ENCODE data around the gene GTF2H2C_2.
"Not testable (repeated sequence)": the region's sequence is repeated elsewhere in the genome, so short reads cannot be mapped to it uniquely, and the experiment has no call there.

The GTF2H2C_2 gene

DNA sequence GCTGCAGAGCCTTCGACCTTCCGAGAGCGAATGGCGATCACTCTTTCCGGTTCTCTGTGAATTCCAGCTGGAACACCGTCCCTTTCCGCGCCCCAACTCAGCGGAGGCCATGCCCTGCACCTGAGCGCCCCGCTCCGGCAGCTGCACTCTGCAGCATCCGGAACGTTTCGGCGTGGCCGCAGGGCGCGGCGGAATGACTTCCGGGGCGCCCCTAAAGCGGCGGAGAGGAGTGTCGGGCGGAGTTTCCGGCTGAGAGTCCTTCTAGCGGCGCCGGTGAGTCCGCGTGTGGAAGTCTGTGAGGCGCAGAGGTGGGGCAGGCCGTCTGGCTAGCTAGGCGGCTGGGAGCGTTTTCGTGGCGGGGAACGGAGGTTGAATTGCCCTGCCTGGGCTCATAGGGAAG, at the start of gene GTF2H2C_2:
Gene GTF2H2C_2, plus strand, starts transcription at position 252 of the 400 bp plus-strand sequence.
- not testable (repeated sequence) for H3K79me2 ChIP-seq (ENCODE audit: low read depth); H3K4me3 Mint-ChIP-seq

DNA sequence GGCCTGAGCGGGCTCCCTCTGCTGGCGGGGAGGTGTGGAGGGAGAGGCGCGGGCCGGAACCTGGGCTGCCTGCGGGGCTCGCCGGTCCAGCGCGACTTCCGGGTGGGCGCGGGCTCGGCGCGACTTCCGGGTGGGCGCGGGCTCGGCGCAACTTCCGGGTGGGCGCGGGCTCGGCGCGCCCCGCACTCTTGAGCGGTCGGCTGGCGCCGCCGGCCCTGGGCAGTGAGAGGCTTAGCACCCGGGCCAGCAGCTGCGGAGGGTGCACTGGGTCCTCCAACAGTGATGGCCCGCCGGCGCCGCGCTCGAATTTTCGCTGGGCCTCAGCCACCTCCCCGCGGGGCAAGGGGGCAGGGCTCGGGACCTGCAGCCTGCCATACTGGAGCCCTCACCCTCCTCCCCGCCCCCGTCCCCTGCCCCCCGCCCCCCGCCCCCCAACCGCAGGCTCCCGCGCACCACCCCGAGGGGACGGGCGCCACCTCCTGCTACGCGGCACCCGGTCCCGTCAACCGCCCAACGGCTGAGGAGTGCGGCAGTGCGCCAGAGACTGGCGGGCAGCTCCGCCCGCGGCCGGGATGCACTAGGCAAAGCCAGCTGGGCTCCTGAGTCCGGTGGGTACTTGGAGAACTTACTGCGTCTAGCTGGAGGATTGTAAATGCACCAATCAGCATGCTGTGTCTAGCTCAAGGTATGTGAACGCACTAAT, 14.0 kb upstream of the GTF2H2C_2 start:
- Histone ChIP-seq H3K4me3 (peak overlapping the region; percentile 62), H3K27ac (peak overlapping the region; percentile 92), H3K4me2 (peak overlapping the region; percentile 22), H3K9ac (peak overlapping the region; percentile 37)
- H3K36me3 ChIP-seq; H3K4me1 Mint-ChIP-seq; H3K79me2 ChIP-seq (ENCODE audit: low read depth); H2AFZ ChIP-seq (replicated peaks); H3K9me3 ChIP-seq (ENCODE audit: low read depth); H3K27ac Mint-ChIP-seq; H3K27me3 ChIP-seq; H3K9me3 Mint-ChIP-seq; H3K27me3 Mint-ChIP-seq (ENCODE audit: insufficient read depth, low read depth); H3K4me1 ChIP-seq; H3F3A ChIP-seq (ENCODE audit: low read depth); H4K20me1 ChIP-seq (ENCODE audit: low read depth); H3K36me3 Mint-ChIP-seq: not testable (repeated sequence)
- H3K4me3 Mint-ChIP-seq = peak overlapping the region; percentile 78
- DNase-seq (ENCODE audit: low spot score) = peak; percentile 59

More for the DNA sequence above, at the start of gene GTF2H2C_2:
- not testable (repeated sequence) for H3K27me3 Mint-ChIP-seq (ENCODE audit: insufficient read depth, low read depth); DNase-seq (ENCODE audit: low spot score); H3K27me3 ChIP-seq; H4K20me1 ChIP-seq (ENCODE audit: low read depth); H3F3A ChIP-seq (ENCODE audit: low read depth); H3K4me1 Mint-ChIP-seq; H3K4me1 ChIP-seq; H3K36me3 ChIP-seq; H3K9ac ChIP-seq; H3K9me3 Mint-ChIP-seq; H3K4me2 ChIP-seq; H2AFZ ChIP-seq (replicated peaks); H3K27ac Mint-ChIP-seq; H3K27ac ChIP-seq; H3K4me3 ChIP-seq; H3K9me3 ChIP-seq (ENCODE audit: low read depth); H3K36me3 Mint-ChIP-seq

- not testable (repeated sequence) for H3K4me1 ChIP-seq; H4K20me1 ChIP-seq (ENCODE audit: low read depth); DNase-seq (ENCODE audit: low spot score); H3K4me2 ChIP-seq; H3K36me3 Mint-ChIP-seq; H3K4me1 Mint-ChIP-seq; H3K27ac ChIP-seq; H3K27me3 Mint-ChIP-seq (ENCODE audit: insufficient read depth, low read depth); H3K9me3 Mint-ChIP-seq; H3K9ac ChIP-seq; H3K4me3 Mint-ChIP-seq; H3K36me3 ChIP-seq; H3K79me2 ChIP-seq (ENCODE audit: low read depth); H3K27ac Mint-ChIP-seq; H3K4me3 ChIP-seq; H3F3A ChIP-seq (ENCODE audit: low read depth); H3K27me3 ChIP-seq; H2AFZ ChIP-seq (replicated peaks); H3K9me3 ChIP-seq (ENCODE audit: low read depth)
Measured at GRCh38 chr5:70421322-70421721, 6.2 kb downstream of the GTF2H2C_2 start.

DNA sequence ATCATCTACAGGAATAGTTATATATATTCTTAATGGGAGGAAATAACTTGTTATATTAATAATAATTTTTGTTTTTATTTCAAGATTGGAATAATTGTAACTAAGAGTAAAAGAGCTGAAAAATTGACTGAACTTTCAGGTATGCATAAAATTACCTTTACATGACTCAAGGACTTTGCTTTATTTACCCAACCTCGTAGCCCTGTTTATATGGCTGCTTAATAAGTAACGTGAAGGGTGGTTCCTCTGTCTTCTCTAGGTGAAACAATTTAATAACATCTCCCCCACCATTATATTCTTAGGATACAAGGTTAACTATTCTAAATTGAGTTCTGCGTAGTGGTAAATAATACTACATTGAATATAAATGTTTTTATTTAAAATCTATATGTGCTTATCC, 8.0 kb downstream of the GTF2H2C_2 start:
- not testable (repeated sequence) for H3K9ac ChIP-seq, H3K27me3 ChIP-seq

DNA sequence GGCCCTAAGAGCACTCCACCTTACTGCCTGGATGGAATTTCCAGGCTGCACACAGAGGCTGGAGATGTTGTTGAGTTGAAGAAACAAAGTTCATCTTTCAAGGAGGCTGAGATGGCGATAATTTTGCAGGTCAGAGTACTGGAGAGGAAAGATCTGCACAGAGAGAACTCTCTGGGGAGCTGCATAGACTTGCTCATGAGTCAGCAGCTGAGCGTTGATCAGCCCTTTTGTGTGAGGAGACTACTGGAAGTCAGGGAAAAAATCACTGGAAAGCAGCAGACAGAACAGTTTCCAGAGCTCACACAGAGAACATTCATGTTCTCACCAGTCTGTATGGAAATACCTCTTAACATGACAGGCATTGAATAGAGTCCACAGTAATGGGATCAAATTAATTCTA, 23.4 kb downstream of the GTF2H2C_2 start:
- H3K4me1 Mint-ChIP-seq; H3K27ac Mint-ChIP-seq; H3K36me3 ChIP-seq; H2AFZ ChIP-seq (replicated peaks); H3K4me3 Mint-ChIP-seq; H3K4me1 ChIP-seq; H3K27me3 ChIP-seq; H3K27me3 Mint-ChIP-seq (ENCODE audit: insufficient read depth, low read depth); H3K4me3 ChIP-seq; H3K9me3 ChIP-seq (ENCODE audit: low read depth); DNase-seq (ENCODE audit: low spot score); H3K9ac ChIP-seq; H3K27ac ChIP-seq; H4K20me1 ChIP-seq (ENCODE audit: low read depth); H3K79me2 ChIP-seq (ENCODE audit: low read depth); H3K36me3 Mint-ChIP-seq; H3F3A ChIP-seq (ENCODE audit: low read depth); H3K9me3 Mint-ChIP-seq; H3K4me2 ChIP-seq: not testable (repeated sequence)

More for the DNA sequence above, 8.0 kb downstream of the GTF2H2C_2 start:
- not testable (repeated sequence) for H3K27ac ChIP-seq; H3K4me2 ChIP-seq; H2AFZ ChIP-seq (replicated peaks); H3K4me3 Mint-ChIP-seq; H3K36me3 ChIP-seq; H3K27ac Mint-ChIP-seq; H3K27me3 Mint-ChIP-seq (ENCODE audit: insufficient read depth, low read depth); H3K4me1 ChIP-seq; H3K79me2 ChIP-seq (ENCODE audit: low read depth); H3K4me3 ChIP-seq; DNase-seq (ENCODE audit: low spot score); H4K20me1 ChIP-seq (ENCODE audit: low read depth); H3K9me3 ChIP-seq (ENCODE audit: low read depth); H3F3A ChIP-seq (ENCODE audit: low read depth); H3K9me3 Mint-ChIP-seq; H3K4me1 Mint-ChIP-seq; H3K36me3 Mint-ChIP-seq

GRCh38 chr5:70449565-70449964, 34.4 kb downstream of the GTF2H2C_2 start:
- not testable (repeated sequence) for H3K4me3 ChIP-seq; H3F3A ChIP-seq (ENCODE audit: low read depth); H3K4me1 Mint-ChIP-seq; H2AFZ ChIP-seq (replicated peaks); DNase-seq (ENCODE audit: low spot score); H3K36me3 Mint-ChIP-seq; H3K9me3 ChIP-seq (ENCODE audit: low read depth); H3K27me3 Mint-ChIP-seq (ENCODE audit: insufficient read depth, low read depth); H3K4me1 ChIP-seq; H3K27ac Mint-ChIP-seq; H3K9me3 Mint-ChIP-seq; H3K27me3 ChIP-seq; H3K36me3 ChIP-seq; H4K20me1 ChIP-seq (ENCODE audit: low read depth); H3K4me3 Mint-ChIP-seq; H3K9ac ChIP-seq; H3K79me2 ChIP-seq (ENCODE audit: low read depth); H3K27ac ChIP-seq; H3K4me2 ChIP-seq

- H2AFZ ChIP-seq (replicated peaks); H3K4me3 ChIP-seq; H3K9me3 ChIP-seq (ENCODE audit: low read depth); H4K20me1 ChIP-seq (ENCODE audit: low read depth); H3K27me3 ChIP-seq; H3K4me1 ChIP-seq; H3K9ac ChIP-seq; H3K9me3 Mint-ChIP-seq; H3K27ac ChIP-seq; H3F3A ChIP-seq (ENCODE audit: low read depth); H3K4me3 Mint-ChIP-seq; DNase-seq (ENCODE audit: low spot score); H3K4me1 Mint-ChIP-seq; H3K27ac Mint-ChIP-seq; H3K36me3 ChIP-seq; H3K27me3 Mint-ChIP-seq (ENCODE audit: insufficient read depth, low read depth); H3K36me3 Mint-ChIP-seq; H3K79me2 ChIP-seq (ENCODE audit: low read depth); H3K4me2 ChIP-seq: not testable (repeated sequence)
Measured at GRCh38 chr5:70451249-70451984, 36.2 kb downstream of the GTF2H2C_2 start.

GRCh38 chr5:70457093-70457492, 41.9 kb downstream of the GTF2H2C_2 start:
- not testable (repeated sequence) for H3K27me3 ChIP-seq; H3K36me3 ChIP-seq; DNase-seq (ENCODE audit: low spot score); H3K27me3 Mint-ChIP-seq (ENCODE audit: insufficient read depth, low read depth); H3F3A ChIP-seq (ENCODE audit: low read depth); H3K4me3 ChIP-seq; H3K36me3 Mint-ChIP-seq; H3K4me3 Mint-ChIP-seq; H3K4me2 ChIP-seq; H2AFZ ChIP-seq (replicated peaks); H3K4me1 ChIP-seq; H3K4me1 Mint-ChIP-seq; H4K20me1 ChIP-seq (ENCODE audit: low read depth); H3K9me3 Mint-ChIP-seq; H3K27ac ChIP-seq; H3K9me3 ChIP-seq (ENCODE audit: low read depth); H3K79me2 ChIP-seq (ENCODE audit: low read depth); H3K27ac Mint-ChIP-seq; H3K9ac ChIP-seq

Data from neural progenitor cell (in vitro differentiated cells).